Gastroesophageal sphincter (tissue), 3 donors: Measurements from ENCODE around the gene OR6P1.

Experiments
- CTCF ChIP-seq, 4 experiments: fragments of 200-600 bp in 2 of 4; fragments of 450-650 bp in 2 of 4; sonication (generic) in 1 of 4; IDR thresholded peaks; one replicate each; pipeline ENCODE4 v1.5.1; 2017 to 2019; ENCODE audit warnings: antibody characterized with exemption in 4 of 4, mild to moderate bottlenecking in 2 of 4, moderate library complexity in 2 of 4
- POLR2A ChIP-seq, 2 donors: fragments of 450-650 bp; IDR thresholded peaks; one replicate each; pipeline ENCODE4 v1.6.1; 2017; ENCODE audit warnings: antibody characterized with exemption in 2 of 2, mild to moderate bottlenecking in 2 of 2, moderate library complexity in 1 of 2

GRCh38 chr1:158570480-158570879 is at the start of gene OR6P1:
- TF ChIP-seq POLR2A (IDR thresholded peaks at IDR 0.05) (no peak), CTCF (IDR thresholded peaks at IDR 0.05) (no peak)
